Naive thymus-derived CD8-positive, alpha-beta T cell (primary cell): ENCODE results near the gene VGLL3. TPM values are rescaled to one million over a fixed set of nuclear protein-coding genes. Genes with fewer than 3 reads are reported as not detected.

Experiments used
- ATAC-seq, 2 donors: fragments of 150-1000 bp; cut with Tn5 transposase in 1 of 2; sonication (Bioruptor Pico), chemical (Tn5 transposase) in 1 of 2; 1 replicate in 1 of 2; 2 replicates in 1 of 2; pipeline ENCODE4 v1.10.0; 2021; ENCODE audit warnings: mild to moderate bottlenecking in 2 of 2, moderate library complexity in 2 of 2
- POLR2A ChIA-PET: fragments of 350-600 bp; sonication (Branson Sonifier 250); formaldehyde crosslinking; loops from one replicate; lab custom pipeline; 2021; ENCODE audit warnings: antibody characterized with exemption; lab: Charles Lee
- DNase-seq, 10 donors: peaks; one replicate each; pipeline versions ENCODE4 v3.0.0 to v3.0.0-alpha.2; 2020 to 2022
- H3K27ac Mint-ChIP-seq, 10 donors: one replicate each; pipeline ENCODE4 v1.8.0; 2020 to 2022; ENCODE audit warnings: mild to moderate bottlenecking in 10 of 10, mixed read lengths in 10 of 10, moderate library complexity in 4 of 10, inconsistent platforms in 1 of 10
- H3K27me3 Mint-ChIP-seq, 5 donors: one replicate each; pipeline ENCODE4 v1.8.0; 2021 to 2022; ENCODE audit warnings: mixed read lengths in 5 of 5
- H3K36me3 Mint-ChIP-seq, 3 donors: one replicate each; pipeline ENCODE4 v1.8.0; 2020 to 2022; ENCODE audit warnings: mixed read lengths in 3 of 3, mild to moderate bottlenecking in 2 of 3, inconsistent platforms in 1 of 3
- H3K4me1 Mint-ChIP-seq, 4 donors: one replicate each; pipeline ENCODE4 v1.8.0; 2021 to 2022; ENCODE audit warnings: mixed read lengths in 4 of 4
- H3K4me3 Mint-ChIP-seq, 10 donors: one replicate each; pipeline ENCODE4 v1.8.0; 2020 to 2022; ENCODE audit warnings: mild to moderate bottlenecking in 10 of 10, mixed read lengths in 10 of 10, moderate library complexity in 6 of 10, inconsistent platforms in 1 of 10
- H3K9me3 Mint-ChIP-seq, 9 donors: one replicate each; pipeline ENCODE4 v1.8.0; 2020 to 2022; ENCODE audit warnings: mixed read lengths in 9 of 9, mild to moderate bottlenecking in 3 of 9, inconsistent platforms in 1 of 9, moderate library complexity in 1 of 9
- polyA plus RNA-seq, 3 donors: library from polyadenylated mRNA; unstranded; fragments of 300-500 nt; fragmentation: Illumina TruSeq; gene quantifications; one replicate each; pipeline ENCODE4 v1.2.3, GENCODE V29; 2021
- total RNA-seq, 8 experiments: library from RNA in 2 of 8; stranded (reverse) in 2 of 8; gene quantifications; one replicate each; pipeline ENCODE4 v1.2.3 and lab custom pipeline; 2021 to 2026

Gene VGLL3
- total and polyA plus RNA-seq, 5 experiments from 2014 or later: not detected

DNA sequence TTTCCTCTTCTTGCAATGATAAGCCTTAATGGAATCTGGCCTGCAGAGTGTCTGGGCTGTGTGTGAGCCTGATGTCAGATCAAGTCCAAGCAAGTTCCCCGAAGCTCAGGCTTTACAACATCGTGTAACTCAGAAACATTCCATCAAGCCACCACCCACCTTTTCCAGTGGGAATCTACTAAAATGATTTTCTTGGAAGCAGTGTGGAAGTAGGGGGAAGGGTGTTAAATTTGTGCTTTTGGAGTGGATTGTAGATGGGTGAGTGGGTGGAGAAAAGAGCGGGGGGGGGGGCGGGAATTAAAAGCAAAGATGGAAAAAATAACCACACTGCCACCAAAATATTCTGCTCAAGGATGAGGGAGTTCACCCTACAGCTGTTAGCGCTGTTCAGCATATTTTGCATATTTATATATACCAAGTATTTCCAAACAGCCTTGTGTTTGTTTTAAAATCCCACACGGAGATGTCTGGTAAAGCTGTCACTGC lies 53.6 kb downstream of the VGLL3 start:
- Mint-ChIP-seq H3K27me3 (peaks cover 0 to 8% (median 0%) of the 10 kb centered on the region in 5 donors), H3K36me3 (no peaks in the 10 kb centered on the region), H3K9me3 (peaks cover 0 to 10% (median 4%) of the 10 kb centered on the region in 9 donors), H3K4me1 (no peaks in the 10 kb centered on the region), H3K4me3 (no peak overlapping the region), H3K27ac (no peak overlapping the region)
- ATAC-seq (no peak), DNase-seq (no peak)
- POLR2A ChIA-PET: no interaction called here

DNA sequence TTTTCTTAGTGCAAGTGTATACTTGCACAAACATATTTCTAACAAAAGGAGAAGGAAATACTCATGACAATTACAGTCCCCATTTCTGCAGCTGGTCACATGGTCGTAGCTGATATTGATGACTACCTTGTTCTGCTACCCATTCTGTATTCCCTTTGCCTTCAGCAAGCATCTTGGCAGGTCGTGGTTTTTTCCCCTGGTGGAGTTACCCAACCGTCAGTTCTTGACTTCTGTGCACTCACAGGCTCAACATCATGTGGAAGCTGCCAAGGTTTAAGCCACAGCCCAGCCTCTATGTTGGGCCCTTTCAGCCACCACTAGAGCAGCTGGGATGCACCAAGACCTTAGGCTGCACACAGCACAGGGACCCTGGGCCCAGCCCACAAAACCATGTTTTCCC lies 56.1 kb downstream of the VGLL3 start:
- H3K4me1 Mint-ChIP-seq: no peaks in the 10 kb centered on the region
- peaks cover 0 to 10% (median 5%) of the 10 kb centered on the region in 9 donors for H3K9me3 Mint-ChIP-seq
- peaks cover 0 to 8% (median 0%) of the 10 kb centered on the region in 5 donors for H3K27me3 Mint-ChIP-seq
- DNase-seq: no peak
- no peak overlapping the region for H3K4me3 Mint-ChIP-seq
- POLR2A ChIA-PET: no interaction called here
- H3K36me3 Mint-ChIP-seq: no peaks in the 10 kb centered on the region
- ATAC-seq: no peak
- no peak overlapping the region for H3K27ac Mint-ChIP-seq

DNA sequence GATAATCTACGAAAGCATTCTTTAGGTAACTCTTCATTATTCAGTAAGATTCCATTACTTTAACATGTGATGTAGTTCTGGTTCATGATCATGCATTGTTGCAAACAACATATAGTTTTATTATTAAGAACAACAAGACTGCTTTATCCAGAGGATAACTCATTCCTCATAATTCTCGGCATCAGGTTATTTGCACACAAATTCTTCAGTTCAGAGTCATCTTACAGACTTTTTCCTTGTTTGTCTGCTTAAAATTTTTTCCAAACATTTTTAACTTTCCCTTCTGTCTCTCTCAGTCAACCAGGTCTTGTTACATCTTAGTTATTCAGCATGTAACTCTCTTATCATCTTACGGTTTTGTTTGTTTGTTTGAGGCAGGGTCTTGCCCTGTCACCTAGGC lies 60.1 kb downstream of the VGLL3 start:
- H3K4me3 Mint-ChIP-seq: no peak overlapping the region
- H3K4me1 Mint-ChIP-seq: no peaks in the 10 kb centered on the region
- H3K9me3 Mint-ChIP-seq: peaks cover 0 to 23% (median 3%) of the 10 kb centered on the region in 9 donors
- no peaks in the 10 kb centered on the region for H3K36me3 Mint-ChIP-seq
- ATAC-seq (no peak), DNase-seq (no peak)
- H3K27me3 Mint-ChIP-seq: peaks cover 0 to 4% (median 0%) of the 10 kb centered on the region in 5 donors
- H3K27ac Mint-ChIP-seq: no peak overlapping the region
- POLR2A ChIA-PET: no interaction called here

DNA sequence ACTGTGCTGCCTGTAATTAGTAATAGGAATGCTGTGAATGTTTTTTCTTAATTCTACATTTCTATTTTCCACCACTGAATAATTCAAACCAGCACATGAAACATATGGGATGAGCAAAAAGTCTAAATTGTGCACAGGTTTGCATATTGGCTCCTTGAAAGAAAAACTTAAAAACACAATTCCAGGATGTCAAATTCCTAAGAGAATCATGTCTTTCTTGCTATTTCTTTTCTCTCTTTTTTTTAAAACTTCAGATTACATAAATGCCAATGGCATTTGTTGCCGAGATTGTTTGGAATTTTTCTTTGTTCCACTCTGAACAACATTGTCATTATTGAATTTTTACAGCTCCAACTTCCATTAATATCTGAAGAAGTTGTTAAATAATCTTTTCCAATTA lies 60.8 kb downstream of the VGLL3 start:
- Mint-ChIP-seq H3K4me1 (no peaks in the 10 kb centered on the region), H3K4me3 (no peak overlapping the region), H3K27me3 (no peaks in the 10 kb centered on the region), H3K27ac (no peak overlapping the region), H3K9me3 (peaks cover 0 to 27% (median 0%) of the 10 kb centered on the region in 9 donors), H3K36me3 (no peaks in the 10 kb centered on the region)
- POLR2A ChIA-PET: no interaction called here
- ATAC-seq (no peak), DNase-seq (no peak)

DNA sequence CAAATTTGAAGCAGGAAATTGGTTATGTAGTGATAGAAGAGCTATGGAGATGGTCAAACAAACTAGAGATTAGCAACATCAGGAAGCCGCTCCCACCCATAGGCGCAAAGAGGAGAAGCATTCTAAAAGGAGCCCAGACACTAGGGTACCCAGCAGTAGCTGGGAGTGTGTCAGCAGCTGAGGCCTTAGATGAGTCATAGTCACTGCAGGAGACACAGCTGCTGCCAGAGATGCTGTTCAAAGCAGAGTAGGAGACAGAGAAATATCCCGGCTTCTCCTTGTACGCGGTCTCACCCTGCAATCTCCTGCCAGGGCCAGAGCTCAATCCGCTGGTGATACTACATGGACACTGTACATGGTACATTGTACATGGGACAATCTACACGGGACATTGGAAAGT lies 61.9 kb downstream of the VGLL3 start:
- ATAC-seq: no peak
- Mint-ChIP-seq H3K9me3 (peaks cover 0 to 30% (median 0%) of the 10 kb centered on the region in 9 donors), H3K36me3 (no peaks in the 10 kb centered on the region), H3K4me1 (no peaks in the 10 kb centered on the region), H3K27me3 (no peaks in the 10 kb centered on the region), H3K27ac (peak overlapping the region in 1 of 10 donors; percentile 16), H3K4me3 (no peak overlapping the region)
- POLR2A ChIA-PET: no interaction called here
- DNase-seq: no peak

DNA sequence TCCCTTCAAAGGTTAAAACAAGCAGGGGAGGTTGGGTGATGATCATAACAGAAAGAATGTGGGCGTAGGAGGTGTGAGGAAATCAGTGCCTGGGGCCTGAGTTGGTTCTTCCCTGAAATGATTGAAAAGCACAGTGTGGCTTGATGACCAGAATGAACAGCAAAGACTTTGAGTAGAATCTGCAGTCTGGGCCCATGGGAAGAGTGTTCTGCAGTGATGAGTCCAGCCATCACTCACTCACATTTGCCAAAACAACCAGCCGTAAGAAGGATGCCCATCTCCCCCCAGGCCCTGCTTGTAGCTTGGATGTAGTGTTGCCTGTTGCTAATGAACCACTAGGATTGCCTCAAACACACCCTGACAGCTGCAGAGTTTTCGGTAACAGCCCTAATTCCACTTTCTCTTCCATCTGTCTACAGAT lies 67.9 kb downstream of the VGLL3 start:
- Mint-ChIP-seq H3K27me3 (no peaks in the 10 kb centered on the region), H3K4me3 (no peak overlapping the region), H3K27ac (no peak overlapping the region), H3K4me1 (no peaks in the 10 kb centered on the region), H3K9me3 (peaks cover 0 to 42% (median 2%) of the 10 kb centered on the region in 9 donors), H3K36me3 (no peaks in the 10 kb centered on the region)
- POLR2A ChIA-PET: no interaction called here
- DNase-seq: no peak
- no peak for ATAC-seq

DNA sequence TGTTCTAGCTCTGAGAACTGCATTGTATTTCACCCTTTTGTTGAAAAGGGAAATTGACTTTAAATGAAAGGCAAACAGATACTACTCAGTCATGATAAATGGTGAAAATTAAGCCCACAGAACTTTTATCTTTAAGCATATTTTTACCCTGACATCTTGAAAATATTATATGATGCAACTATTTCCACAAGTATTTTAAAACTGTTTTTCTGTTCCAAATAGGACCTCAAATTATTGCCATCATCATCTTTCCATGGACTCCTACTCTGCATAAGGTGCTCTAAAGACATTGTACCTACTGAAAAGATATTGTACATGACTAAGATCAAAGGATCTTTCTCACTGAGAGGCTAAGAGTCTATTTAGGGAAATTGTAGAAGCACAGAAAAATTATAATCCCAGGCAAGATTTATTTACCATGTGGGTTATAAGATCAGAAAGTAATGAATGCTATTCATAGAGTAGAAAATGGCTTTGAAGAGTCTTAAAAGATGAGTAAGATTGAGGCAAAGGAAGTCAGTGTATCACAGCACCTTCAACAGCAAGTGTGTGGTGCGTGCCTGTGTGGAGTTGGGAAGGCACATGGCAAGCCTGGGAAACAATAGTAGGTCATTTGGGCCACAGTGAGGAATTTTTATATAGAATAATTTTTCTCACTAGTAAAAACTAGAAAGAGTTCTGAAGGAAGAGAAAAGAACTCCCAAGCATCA lies 68.8 kb downstream of the VGLL3 start:
- Mint-ChIP-seq H3K4me1 (no peaks in the 10 kb centered on the region), H3K27ac (no peak overlapping the region), H3K4me3 (no peak overlapping the region), H3K36me3 (no peaks in the 10 kb centered on the region), H3K9me3 (peaks cover 0 to 36% (median 2%) of the 10 kb centered on the region in 9 donors), H3K27me3 (no peaks in the 10 kb centered on the region)
- DNase-seq (no peak), ATAC-seq (no peak)
- POLR2A ChIA-PET: no interaction called here

DNA sequence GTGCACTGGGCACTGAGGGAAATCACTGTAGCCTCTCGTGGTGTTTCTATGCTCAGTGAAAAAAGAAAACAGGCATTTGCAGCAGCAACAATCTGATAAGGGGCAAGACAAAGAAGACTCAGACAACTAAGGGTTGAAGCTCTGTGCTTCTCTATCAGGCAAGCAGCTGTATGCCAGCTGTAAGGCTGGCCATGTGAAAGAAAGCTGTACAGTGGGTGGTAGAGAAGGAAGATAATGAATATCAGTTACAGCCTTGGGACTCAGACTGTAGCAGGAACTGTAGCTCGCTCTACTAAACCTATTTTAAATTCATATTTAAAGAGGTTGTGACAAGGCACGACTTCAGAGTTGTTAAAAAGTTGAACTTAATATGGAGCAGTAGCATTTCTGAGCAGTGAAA lies 76.3 kb downstream of the VGLL3 start:
- Mint-ChIP-seq H3K4me3 (no peak overlapping the region), H3K9me3 (peaks cover 0 to 10% (median 3%) of the 10 kb centered on the region in 9 donors), H3K27ac (no peak overlapping the region), H3K27me3 (no peaks in the 10 kb centered on the region), H3K4me1 (no peaks in the 10 kb centered on the region), H3K36me3 (no peaks in the 10 kb centered on the region)
- ATAC-seq (no peak), DNase-seq (no peak)
- POLR2A ChIA-PET: no interaction called here

DNA sequence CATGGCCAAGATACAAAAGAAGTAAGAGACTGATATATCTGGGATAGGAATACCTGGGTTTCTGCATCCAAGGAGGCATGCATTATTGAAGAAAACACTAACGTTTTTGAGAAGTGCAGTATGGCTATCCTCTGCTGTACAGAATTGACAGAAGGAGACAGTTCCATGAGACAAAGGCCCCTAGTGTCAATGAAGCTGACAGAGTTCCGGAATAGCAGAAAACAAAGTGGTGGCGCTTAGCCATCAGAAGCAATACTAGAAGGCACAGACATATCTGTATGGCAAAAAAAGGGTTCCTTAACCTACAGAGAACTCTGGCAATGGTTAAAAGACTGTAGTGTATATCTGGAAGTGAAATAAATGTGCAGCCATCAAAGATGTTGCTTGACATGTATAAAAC lies 77.8 kb downstream of the VGLL3 start:
- POLR2A ChIA-PET: no interaction called here
- Mint-ChIP-seq H3K36me3 (no peaks in the 10 kb centered on the region), H3K4me3 (no peak overlapping the region), H3K9me3 (peaks cover 0 to 6% (median 0%) of the 10 kb centered on the region in 9 donors), H3K27ac (no peak overlapping the region), H3K4me1 (no peaks in the 10 kb centered on the region), H3K27me3 (no peaks in the 10 kb centered on the region)
- no peak for ATAC-seq
- DNase-seq: no peak

DNA sequence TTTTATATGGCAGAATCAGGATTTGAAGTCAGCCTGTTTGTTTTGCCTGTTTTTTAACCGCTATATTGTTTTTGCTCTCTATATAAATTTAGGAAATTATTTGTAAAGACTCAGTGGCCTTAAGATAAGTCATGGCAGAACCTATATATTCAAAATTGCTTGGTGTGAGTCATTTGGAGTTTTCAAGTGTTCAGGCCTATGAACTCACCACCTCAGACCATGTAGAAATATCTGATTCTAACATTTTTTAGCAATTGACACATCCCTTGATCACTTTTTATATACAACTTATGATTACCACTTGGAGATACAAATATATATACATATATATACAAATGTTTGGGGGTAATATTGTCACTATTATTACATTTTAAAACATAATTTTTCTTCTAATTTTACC lies 95.7 kb downstream of the VGLL3 start:
- no peak for ATAC-seq
- Mint-ChIP-seq H3K27ac (no peak overlapping the region), H3K4me1 (no peaks in the 10 kb centered on the region), H3K9me3 (peaks cover 0 to 8% (median 0%) of the 10 kb centered on the region in 9 donors), H3K4me3 (no peak overlapping the region), H3K27me3 (no peaks in the 10 kb centered on the region), H3K36me3 (no peaks in the 10 kb centered on the region)
- no peak for DNase-seq
- POLR2A ChIA-PET: no interaction called here

DNA sequence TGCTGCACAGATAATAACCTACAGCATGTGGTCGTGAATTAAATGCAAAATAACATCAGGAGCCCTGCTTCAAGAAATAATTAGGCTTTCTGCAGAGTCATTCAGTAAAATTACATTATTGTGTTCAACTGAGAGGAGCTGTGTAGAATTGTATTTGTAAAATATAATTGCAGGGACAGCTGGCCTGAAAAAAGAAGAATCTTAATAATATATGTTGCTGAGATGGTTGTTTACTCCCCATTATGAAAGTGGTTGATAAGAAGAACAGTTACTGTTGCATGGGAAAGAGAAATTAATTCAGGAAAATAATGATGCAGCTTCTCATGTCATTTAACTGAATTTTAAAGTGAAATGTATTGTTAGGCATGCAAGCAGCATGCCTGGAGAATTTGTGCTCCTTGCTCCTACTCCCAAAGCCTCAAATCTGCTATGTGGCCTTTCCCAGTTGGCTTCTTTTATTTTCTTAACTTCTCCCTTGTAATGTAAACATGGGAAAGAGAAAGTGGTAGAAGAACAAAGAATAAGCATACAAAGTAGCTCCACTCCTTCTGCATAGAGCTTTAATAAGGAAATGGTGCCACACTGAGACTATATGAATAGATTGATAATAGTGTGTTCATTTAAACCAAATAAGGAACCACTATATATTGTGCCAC lies 100.1 kb downstream of the VGLL3 start:
- POLR2A ChIA-PET: no interaction called here
- DNase-seq (no peak), ATAC-seq (no peak)
- no peaks in the 10 kb centered on the region for H3K36me3 Mint-ChIP-seq
- H3K4me3 Mint-ChIP-seq: no peak overlapping the region
- no peak overlapping the region for H3K27ac Mint-ChIP-seq
- H3K4me1 Mint-ChIP-seq: no peaks in the 10 kb centered on the region
- no peaks in the 10 kb centered on the region for H3K27me3 Mint-ChIP-seq
- peaks cover 0 to 5% (median 0%) of the 10 kb centered on the region in 9 donors for H3K9me3 Mint-ChIP-seq
